GM12865 (cell line): ENCODE results near the gene RFX7.

Source experiments
- DNase-seq: peaks from one replicate; pipeline ENCODE4 v3.0.0; 2010; ENCODE audit warnings: low read depth
- H3K4me3 ChIP-seq: 2 replicates; pipeline ENCODE4 v1.5.1; 2011; ENCODE audit warnings: mild to moderate bottlenecking, low read depth, low read length, control low read depth
- TF ChIP-seq, protein P1 (sequence below): IDR thresholded peaks from 2 replicates; pipeline ENCODE4 v1.5.1; 2011; ENCODE audit warnings: low read length, control low read depth, low read depth, inconsistent platforms; ENCODE audit not compliant: insufficient read depth; ENCODE audit errors: missing control alignments

The RFX7 gene

DNA sequence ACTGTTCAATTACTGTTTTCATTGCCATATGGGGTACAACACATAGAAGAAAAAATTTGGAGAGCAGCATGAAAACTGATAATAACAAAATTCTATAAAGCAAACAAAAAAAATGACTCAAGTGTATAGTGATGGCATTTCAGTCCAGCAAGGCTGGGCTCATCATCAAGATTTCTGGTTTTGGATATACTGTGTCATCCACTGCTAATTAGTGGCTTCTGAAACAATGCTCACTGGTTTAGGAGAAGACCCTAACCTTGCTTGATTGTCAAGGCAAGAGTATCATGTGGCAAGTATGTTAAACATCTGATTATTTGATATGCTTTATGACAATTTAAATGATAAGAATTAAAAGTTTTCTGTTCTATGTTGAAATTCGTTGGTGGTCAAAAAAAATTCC is 96.9 kb downstream of the RFX7 start:
- no peak for DNase-seq
- no peak overlapping the region for H3K4me3 ChIP-seq
- TF ChIP-seq, protein P1, sequence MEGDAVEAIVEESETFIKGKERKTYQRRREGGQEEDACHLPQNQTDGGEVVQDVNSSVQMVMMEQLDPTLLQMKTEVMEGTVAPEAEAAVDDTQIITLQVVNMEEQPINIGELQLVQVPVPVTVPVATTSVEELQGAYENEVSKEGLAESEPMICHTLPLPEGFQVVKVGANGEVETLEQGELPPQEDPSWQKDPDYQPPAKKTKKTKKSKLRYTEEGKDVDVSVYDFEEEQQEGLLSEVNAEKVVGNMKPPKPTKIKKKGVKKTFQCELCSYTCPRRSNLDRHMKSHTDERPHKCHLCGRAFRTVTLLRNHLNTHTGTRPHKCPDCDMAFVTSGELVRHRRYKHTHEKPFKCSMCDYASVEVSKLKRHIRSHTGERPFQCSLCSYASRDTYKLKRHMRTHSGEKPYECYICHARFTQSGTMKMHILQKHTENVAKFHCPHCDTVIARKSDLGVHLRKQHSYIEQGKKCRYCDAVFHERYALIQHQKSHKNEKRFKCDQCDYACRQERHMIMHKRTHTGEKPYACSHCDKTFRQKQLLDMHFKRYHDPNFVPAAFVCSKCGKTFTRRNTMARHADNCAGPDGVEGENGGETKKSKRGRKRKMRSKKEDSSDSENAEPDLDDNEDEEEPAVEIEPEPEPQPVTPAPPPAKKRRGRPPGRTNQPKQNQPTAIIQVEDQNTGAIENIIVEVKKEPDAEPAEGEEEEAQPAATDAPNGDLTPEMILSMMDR = no peak

DNA sequence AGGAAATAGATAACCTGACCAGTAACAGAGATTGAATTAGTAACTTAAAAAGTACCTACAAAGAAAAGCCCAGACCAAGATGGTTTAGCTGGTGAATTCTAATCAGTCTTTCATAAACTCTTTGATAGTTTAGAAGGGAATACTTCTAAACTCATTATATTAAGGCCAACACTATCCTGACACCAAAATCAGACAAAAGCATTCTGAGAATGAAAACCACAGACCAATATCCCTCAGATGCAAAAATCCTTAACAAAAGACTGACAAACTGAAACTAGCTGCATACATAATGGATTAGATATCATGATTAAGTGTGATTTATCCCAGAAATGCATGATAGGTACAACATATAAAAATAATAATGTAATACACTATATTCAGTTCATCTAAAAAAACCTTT is 115.6 kb downstream of the RFX7 start:
- TF ChIP-seq, protein P1 = no peak
- DNase-seq = no peak
- H3K4me3 ChIP-seq = no peak overlapping the region

DNA sequence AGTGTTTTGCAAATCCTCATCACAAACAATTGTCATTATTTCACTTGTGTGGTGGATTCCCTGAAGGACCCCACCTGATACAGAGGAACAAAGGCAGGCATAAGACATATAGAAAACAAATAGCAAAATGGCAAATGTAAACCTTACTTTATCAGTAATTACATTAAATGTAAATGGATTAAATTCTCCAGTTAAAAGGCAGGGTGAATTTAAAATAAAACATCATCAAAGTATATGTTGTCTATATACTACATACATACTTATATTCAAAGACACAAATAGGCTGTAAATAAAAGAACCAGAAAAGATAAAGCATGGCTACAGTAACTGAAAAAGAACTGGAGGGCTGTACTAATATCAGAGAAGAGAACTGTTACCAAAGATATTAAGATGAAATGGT is 117.3 kb downstream of the RFX7 start:
- DNase-seq = no peak
- TF ChIP-seq, protein P1 = no peak
- H3K4me3 ChIP-seq = no peak overlapping the region

DNA sequence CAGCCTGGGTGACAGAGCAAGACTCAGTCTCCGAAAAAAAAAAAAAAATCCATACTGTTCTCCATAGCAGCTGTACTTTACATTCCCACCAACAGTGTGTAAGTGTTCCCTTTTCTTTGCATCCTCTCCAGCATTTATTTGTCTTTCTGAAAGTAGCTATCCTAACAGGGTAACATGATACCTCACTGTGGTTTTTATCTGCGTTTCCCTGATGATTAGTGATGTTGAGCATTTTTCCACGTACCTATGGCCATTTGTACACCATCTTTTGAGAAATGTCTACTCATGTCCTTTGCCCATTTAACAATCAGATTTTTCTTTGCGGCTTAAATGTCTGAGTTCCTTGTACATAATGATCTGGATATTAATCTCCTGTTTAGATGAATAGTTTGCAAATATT is 119.3 kb downstream of the RFX7 start:
- no peak overlapping the region for H3K4me3 ChIP-seq
- TF ChIP-seq, protein P1 = no peak
- DNase-seq = no peak

DNA sequence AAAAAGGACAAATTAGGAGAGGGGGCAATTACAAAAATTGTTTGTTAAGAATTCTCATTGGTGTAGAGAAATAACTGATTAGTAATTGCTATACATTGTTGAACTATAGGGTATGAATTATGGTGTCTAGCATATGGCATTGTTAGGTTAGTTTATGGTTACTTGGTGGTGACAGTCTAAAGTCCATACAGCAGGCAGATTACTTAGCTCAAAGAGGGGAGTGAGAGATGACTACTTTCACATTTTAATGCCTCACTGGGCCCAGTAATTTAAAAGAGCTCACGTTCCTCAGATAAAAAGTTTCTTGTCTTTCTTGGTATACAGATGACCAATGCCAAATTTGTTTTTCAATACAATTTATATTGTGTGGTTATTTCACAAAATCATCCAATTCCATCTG is 137.8 kb downstream of the RFX7 start:
- no peak overlapping the region for H3K4me3 ChIP-seq
- TF ChIP-seq, protein P1 = no peak
- no peak for DNase-seq

DNA sequence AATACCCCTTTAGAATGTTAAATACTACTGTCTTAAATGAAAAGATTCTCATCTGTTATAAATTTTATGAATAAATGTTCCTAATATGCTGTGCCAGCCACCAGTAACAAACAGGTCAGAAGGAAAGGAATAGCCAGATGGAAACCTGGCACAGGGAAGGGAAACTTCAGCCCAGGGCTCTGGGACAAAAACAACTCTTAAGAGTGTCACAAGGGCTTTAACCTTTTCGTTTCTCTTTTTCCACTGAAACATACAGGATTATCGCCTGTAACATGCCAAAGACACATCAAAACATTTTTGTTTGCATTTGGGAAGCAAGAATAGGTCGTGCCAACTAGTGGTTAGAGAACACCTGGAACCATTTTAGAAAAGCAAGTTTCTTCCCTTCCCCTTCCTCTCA is 141.2 kb downstream of the RFX7 start:
- TF ChIP-seq, protein P1 = no peak
- H3K4me3 ChIP-seq = no peak overlapping the region
- no peak for DNase-seq

DNA sequence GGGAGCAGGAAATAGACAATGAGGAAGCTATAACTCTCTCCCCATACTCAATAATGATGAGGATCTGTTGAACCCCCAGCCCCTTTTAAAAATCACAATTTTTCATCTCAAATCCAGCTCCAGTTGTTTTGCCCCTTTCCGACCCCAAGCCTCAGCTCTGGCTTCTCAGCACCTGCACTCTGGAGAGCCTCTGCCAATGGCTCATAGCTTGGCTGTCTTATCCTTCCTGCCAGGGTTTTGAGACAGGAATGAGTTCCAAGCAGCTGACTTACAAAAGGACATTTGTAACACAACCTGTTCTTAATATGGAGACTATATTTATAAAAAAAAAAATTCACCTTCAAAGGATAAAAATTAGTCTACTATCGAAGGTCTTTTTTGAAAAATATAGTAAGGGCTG is 144.4 kb downstream of the RFX7 start:
- no peak overlapping the region for H3K4me3 ChIP-seq
- TF ChIP-seq, protein P1 = no peak
- no peak for DNase-seq
